HEK293 (cell line): ENCODE measurements around the gene BCAP31.

ENCODE experiments used
- KLF1 ChIP-seq: fragments of 450-650 bp; formaldehyde crosslinking; IDR thresholded peaks from 2 replicates; pipeline ENCODE4 v1.5.1; 2016; ENCODE audit warnings: missing biosample characterization, missing genetic modification characterization
- YY1 ChIP-seq: fragments of 450-650 bp; formaldehyde crosslinking; IDR thresholded peaks from 2 replicates; pipeline ENCODE4 v1.5.1; 2018; ENCODE audit warnings: missing biosample characterization, missing genetic modification characterization
- ZBTB48 ChIP-seq: fragments of 450-650 bp; formaldehyde crosslinking; IDR thresholded peaks from 2 replicates; pipeline ENCODE4 v1.5.1; 2016; ENCODE audit warnings: missing biosample characterization, missing genetic modification characterization
- ZBTB7A ChIP-seq: fragments of 450-650 bp; formaldehyde crosslinking; IDR thresholded peaks from 2 replicates; pipeline ENCODE4 v1.5.1; 2016; ENCODE audit warnings: low read depth, missing biosample characterization, missing genetic modification characterization
- ZNF214 ChIP-seq: fragments of 450-650 bp; formaldehyde crosslinking; IDR thresholded peaks from 2 replicates; pipeline ENCODE4 v1.5.1; 2017; ENCODE audit warnings: missing biosample characterization, mild to moderate bottlenecking, missing genetic modification characterization, borderline replicate concordance
- ZNF23 ChIP-seq: fragments of 450-650 bp; formaldehyde crosslinking; IDR thresholded peaks from 2 replicates; pipeline ENCODE4 v1.5.1; 2016; ENCODE audit warnings: missing biosample characterization, missing genetic modification characterization, borderline replicate concordance
- ZNF239 ChIP-seq: fragments of 450-650 bp; formaldehyde crosslinking; IDR thresholded peaks from 2 replicates; pipeline ENCODE4 v1.5.1; 2016; ENCODE audit warnings: missing biosample characterization, missing genetic modification characterization
- ZNF274 ChIP-seq, 2 experiments: fragments of 200-500 bp in 1 of 2; fragments of 450-650 bp in 1 of 2; sonication (Bioruptor generic) in 1 of 2; formaldehyde crosslinking in 1 of 2; IDR thresholded peaks; 2 replicates each; pipeline versions ENCODE4 v1.5.1 to v1.6.1; 2014 to 2016; ENCODE audit warnings: borderline replicate concordance in 1 of 2, inconsistent platforms in 1 of 2, low read length in 1 of 2, missing biosample characterization in 1 of 2, missing genetic modification characterization in 1 of 2
- ZNF830 ChIP-seq: fragments of 450-650 bp; IDR thresholded peaks from 2 replicates; pipeline ENCODE4 v1.5.0; 2018; ENCODE audit warnings: missing biosample characterization, missing genetic modification characterization, low read depth, mild to moderate bottlenecking, moderate library complexity
- TF ChIP-seq, protein P1 (sequence below): fragments of 450-650 bp; formaldehyde crosslinking; IDR thresholded peaks from 2 replicates; pipeline ENCODE4 v1.5.1; 2016; ENCODE audit warnings: missing biosample characterization, missing genetic modification characterization
- TF ChIP-seq, protein P2 (sequence below): fragments of 450-650 bp; formaldehyde crosslinking; IDR thresholded peaks from 2 replicates; pipeline ENCODE4 v1.5.1; 2017; ENCODE audit warnings: missing biosample characterization, missing genetic modification characterization
- TF ChIP-seq, protein P3 (sequence below): fragments of 450-650 bp; formaldehyde crosslinking; IDR thresholded peaks from 2 replicates; pipeline ENCODE4 v1.5.1; 2016; ENCODE audit warnings: missing biosample characterization, missing genetic modification characterization
- TF ChIP-seq, protein P4 (sequence below): fragments of 450-650 bp; formaldehyde crosslinking; IDR thresholded peaks from 2 replicates; pipeline ENCODE4 v1.5.1; 2017; ENCODE audit warnings: missing biosample characterization, missing genetic modification characterization
- TF ChIP-seq, protein P5 (sequence below): fragments of 450-650 bp; formaldehyde crosslinking; IDR thresholded peaks from 2 replicates; pipeline ENCODE4 v1.5.1; 2016; ENCODE audit warnings: missing biosample characterization, missing genetic modification characterization, borderline replicate concordance

DNA sequence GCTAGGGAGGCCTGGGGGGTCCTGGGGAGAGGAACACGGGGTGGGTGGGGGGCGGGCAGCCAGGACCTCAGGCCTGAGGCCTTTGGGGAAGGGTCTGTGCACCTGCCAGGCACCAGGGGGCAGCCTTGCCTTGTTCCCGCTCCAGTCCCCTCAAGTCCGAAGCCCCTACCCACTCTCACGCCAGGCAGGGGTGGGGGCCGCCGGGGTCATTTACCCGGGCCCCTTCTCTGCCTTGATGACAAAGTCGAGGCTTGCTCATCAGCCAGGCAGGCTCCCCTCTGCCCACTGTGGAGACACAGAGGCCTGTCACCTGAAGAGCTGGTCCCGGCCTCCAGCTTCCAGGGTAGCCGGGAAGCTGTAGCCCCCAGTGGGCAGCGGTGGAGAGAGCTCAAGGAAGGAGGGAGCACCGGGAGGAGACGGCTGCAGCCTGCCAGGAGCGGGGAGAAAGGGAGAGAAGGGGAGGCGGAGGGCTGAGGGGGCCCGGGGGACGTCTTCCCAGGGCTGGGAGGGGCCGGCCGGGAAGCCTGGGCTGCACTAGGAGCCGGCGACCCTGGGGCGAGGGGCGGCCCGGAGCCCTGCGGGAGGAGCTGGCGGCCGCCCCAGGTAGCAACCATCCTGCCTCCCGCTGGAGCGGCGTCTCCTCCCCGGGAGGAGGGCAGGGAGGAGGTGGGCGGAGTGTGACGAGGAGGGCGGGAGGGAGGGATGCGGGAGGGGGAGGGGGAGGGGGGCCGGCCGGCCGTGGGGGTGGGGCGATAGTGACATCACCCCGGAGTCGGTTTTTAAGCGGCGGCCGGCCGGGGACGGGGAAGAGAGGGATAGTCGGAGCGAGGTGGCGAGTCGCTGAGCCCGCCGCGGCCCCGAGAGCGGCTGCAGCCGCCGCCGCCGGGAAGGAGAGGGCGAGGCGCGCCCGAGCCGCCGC lies 36.8 kb downstream of the BCAP31 start, which contains the start of gene SLC6A8:
- TF ChIP-seq, protein P1, sequence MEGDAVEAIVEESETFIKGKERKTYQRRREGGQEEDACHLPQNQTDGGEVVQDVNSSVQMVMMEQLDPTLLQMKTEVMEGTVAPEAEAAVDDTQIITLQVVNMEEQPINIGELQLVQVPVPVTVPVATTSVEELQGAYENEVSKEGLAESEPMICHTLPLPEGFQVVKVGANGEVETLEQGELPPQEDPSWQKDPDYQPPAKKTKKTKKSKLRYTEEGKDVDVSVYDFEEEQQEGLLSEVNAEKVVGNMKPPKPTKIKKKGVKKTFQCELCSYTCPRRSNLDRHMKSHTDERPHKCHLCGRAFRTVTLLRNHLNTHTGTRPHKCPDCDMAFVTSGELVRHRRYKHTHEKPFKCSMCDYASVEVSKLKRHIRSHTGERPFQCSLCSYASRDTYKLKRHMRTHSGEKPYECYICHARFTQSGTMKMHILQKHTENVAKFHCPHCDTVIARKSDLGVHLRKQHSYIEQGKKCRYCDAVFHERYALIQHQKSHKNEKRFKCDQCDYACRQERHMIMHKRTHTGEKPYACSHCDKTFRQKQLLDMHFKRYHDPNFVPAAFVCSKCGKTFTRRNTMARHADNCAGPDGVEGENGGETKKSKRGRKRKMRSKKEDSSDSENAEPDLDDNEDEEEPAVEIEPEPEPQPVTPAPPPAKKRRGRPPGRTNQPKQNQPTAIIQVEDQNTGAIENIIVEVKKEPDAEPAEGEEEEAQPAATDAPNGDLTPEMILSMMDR (tag by site-specific recombination), result no peak; the same call in 1 of the 2 replicates
- TF ChIP-seq ZNF274 (IDR thresholded peaks at IDR 0.05; ENCODE audit: low read length) (no peak), ZNF274 (tag by site-specific recombination; IDR thresholded peaks at IDR 0.05; ENCODE audit: borderline replicate concordance) (no peak), ZBTB7A (no peak), ZNF830 (tag by site-specific recombination) (no peak), ZNF23 (tag by site-specific recombination) (no peak), ZBTB48 (tag by site-specific recombination) (no peak), KLF1 (tag by site-specific recombination) (no peak), ZNF239 (tag by site-specific recombination) (no peak), ZNF214 (tag by site-specific recombination) (no peak), YY1 (tag by site-specific recombination) (no peak)
- TF ChIP-seq, protein P2, sequence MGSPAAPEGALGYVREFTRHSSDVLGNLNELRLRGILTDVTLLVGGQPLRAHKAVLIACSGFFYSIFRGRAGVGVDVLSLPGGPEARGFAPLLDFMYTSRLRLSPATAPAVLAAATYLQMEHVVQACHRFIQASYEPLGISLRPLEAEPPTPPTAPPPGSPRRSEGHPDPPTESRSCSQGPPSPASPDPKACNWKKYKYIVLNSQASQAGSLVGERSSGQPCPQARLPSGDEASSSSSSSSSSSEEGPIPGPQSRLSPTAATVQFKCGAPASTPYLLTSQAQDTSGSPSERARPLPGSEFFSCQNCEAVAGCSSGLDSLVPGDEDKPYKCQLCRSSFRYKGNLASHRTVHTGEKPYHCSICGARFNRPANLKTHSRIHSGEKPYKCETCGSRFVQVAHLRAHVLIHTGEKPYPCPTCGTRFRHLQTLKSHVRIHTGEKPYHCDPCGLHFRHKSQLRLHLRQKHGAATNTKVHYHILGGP (tag by site-specific recombination), result no peak
- TF ChIP-seq, protein P3, sequence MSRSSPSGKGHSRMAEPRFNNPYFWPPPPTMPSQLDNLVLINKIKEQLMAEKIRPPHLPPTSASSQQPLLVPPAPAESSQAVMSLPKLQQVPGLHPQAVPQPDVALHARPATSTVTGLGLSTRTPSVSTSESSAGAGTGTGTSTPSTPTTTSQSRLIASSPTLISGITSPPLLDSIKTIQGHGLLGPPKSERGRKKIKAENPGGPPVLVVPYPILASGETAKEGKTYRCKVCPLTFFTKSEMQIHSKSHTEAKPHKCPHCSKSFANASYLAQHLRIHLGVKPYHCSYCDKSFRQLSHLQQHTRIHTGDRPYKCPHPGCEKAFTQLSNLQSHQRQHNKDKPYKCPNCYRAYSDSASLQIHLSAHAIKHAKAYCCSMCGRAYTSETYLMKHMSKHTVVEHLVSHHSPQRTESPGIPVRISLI, result no peak
- TF ChIP-seq, protein P4, sequence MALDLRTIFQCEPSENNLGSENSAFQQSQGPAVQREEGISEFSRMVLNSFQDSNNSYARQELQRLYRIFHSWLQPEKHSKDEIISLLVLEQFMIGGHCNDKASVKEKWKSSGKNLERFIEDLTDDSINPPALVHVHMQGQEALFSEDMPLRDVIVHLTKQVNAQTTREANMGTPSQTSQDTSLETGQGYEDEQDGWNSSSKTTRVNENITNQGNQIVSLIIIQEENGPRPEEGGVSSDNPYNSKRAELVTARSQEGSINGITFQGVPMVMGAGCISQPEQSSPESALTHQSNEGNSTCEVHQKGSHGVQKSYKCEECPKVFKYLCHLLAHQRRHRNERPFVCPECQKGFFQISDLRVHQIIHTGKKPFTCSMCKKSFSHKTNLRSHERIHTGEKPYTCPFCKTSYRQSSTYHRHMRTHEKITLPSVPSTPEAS (tag by site-specific recombination), result no peak
- TF ChIP-seq, protein P5, sequence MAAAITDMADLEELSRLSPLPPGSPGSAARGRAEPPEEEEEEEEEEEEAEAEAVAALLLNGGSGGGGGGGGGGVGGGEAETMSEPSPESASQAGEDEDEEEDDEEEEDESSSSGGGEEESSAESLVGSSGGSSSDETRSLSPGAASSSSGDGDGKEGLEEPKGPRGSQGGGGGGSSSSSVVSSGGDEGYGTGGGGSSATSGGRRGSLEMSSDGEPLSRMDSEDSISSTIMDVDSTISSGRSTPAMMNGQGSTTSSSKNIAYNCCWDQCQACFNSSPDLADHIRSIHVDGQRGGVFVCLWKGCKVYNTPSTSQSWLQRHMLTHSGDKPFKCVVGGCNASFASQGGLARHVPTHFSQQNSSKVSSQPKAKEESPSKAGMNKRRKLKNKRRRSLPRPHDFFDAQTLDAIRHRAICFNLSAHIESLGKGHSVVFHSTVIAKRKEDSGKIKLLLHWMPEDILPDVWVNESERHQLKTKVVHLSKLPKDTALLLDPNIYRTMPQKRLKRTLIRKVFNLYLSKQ (tag by site-specific recombination), result no peak
